Coronary artery (tissue), 2 donors: ENCODE data around the gene ASPHD2.

ENCODE experiments used
- DNase-seq: peaks from one replicate; pipeline ENCODE4 v3.0.0-alpha.2; 2017; ENCODE audit warnings: low spot score
- H3K27ac ChIP-seq, 2 donors: fragments of 200-600 bp; sonication (generic); one replicate each; pipeline ENCODE4 v1.5.1; 2016 to 2019
- H3K4me3 ChIP-seq: fragments of 200-600 bp; sonication (generic); 2 replicates; pipeline ENCODE4 v1.5.1; 2016; ENCODE audit warnings: mild to moderate bottlenecking, moderate library complexity
- CTCF ChIP-seq: fragments of 200-600 bp; sonication (generic); IDR thresholded peaks from one replicate; pipeline ENCODE4 v1.5.1; 2019; ENCODE audit warnings: antibody characterized with exemption

ASPHD2 gene

GRCh38 chr22:26463101-26463661 is 34.1 kb downstream of the ASPHD2 start:
- no peak for TF ChIP-seq CTCF
- Histone ChIP-seq H3K4me3 (no peak overlapping the region), H3K27ac (no peak overlapping the region)
- DNase-seq = no peak

- no peak overlapping the region for H3K27ac ChIP-seq
- DNase-seq = no peak
- H3K4me3 ChIP-seq = no peak overlapping the region
- TF ChIP-seq CTCF = no peak
Observed at GRCh38 chr22:26463688-26464087, 34.6 kb downstream of the ASPHD2 start.

- DNase-seq = no peak
- Histone ChIP-seq H3K27ac (no peak overlapping the region), H3K4me3 (no peak overlapping the region)
- no peak for TF ChIP-seq CTCF
Observed at GRCh38 chr22:26464312-26464711, 35.3 kb downstream of the ASPHD2 start.

GRCh38 chr22:26466196-26466595 is 37.1 kb downstream of the ASPHD2 start:
- DNase-seq = no peak
- no peak overlapping the region for H3K27ac ChIP-seq
- no peak overlapping the region for H3K4me3 ChIP-seq
- no peak for TF ChIP-seq CTCF

GRCh38 chr22:26470807-26471206 is 41.7 kb downstream of the ASPHD2 start:
- TF ChIP-seq CTCF = no peak
- Histone ChIP-seq H3K4me3 (no peak overlapping the region), H3K27ac (no peak overlapping the region)
- no peak for DNase-seq

- Histone ChIP-seq H3K4me3 (no peak overlapping the region), H3K27ac (no peak overlapping the region)
- TF ChIP-seq CTCF = no peak
- no peak for DNase-seq
Observed at GRCh38 chr22:26471522-26471921, 42.5 kb downstream of the ASPHD2 start.

- DNase-seq = no peak
- Histone ChIP-seq H3K4me3 (no peak overlapping the region), H3K27ac (no peak overlapping the region)
- TF ChIP-seq CTCF = no peak
Observed at GRCh38 chr22:26474682-26475081, 45.6 kb downstream of the ASPHD2 start.
